ENCODE data around the gene MSRB1.

Gene MSRB1

GRCh38 chr16:1907226-1907860 is 35.7 kb downstream of the MSRB1 start:
- H3K36me3 ChIP-seq (ENCODE audit: insufficient read depth): no peaks in the 10 kb centered on the region
- H3K4me1 ChIP-seq (ENCODE audit: low read depth, poor library complexity, severe bottlenecking): peaks cover 5% of the 10 kb centered on the region
- no peaks in the 10 kb centered on the region for H3K79me2 ChIP-seq (ENCODE audit: insufficient read depth, low read depth)
- no peak overlapping the region for H3K4me2 ChIP-seq
- no peak overlapping the region for H3K27ac ChIP-seq
- H2AFZ ChIP-seq (ENCODE audit: low read depth): 0 out of 2 replicates have a peak overlapping the region, but pooled peaks have one; percentile 1
- TF ChIP-seq CTCF (conservative IDR thresholded peaks at IDR 0.05; ENCODE audit: low read depth, low read length): no peak
- H3K4me3 ChIP-seq (IDR thresholded peaks at IDR 0.05; ENCODE audit: insufficient read depth, low read depth, low read length): no peak overlapping the region
- H4K20me1 ChIP-seq (ENCODE audit: insufficient read depth): no peaks in the 10 kb centered on the region
- H3K9ac ChIP-seq: no peak overlapping the region
- peaks cover 76% of the 10 kb centered on the region for H3K27me3 ChIP-seq (ENCODE audit: insufficient read depth, low read depth)

- H3K4me1 ChIP-seq (ENCODE audit: low read depth, poor library complexity, severe bottlenecking): peaks cover 5% of the 10 kb centered on the region
- H3K27ac ChIP-seq: no peak overlapping the region
- H3K36me3 ChIP-seq (ENCODE audit: insufficient read depth): no peaks in the 10 kb centered on the region
- no peaks in the 10 kb centered on the region for H3K79me2 ChIP-seq (ENCODE audit: insufficient read depth, low read depth)
- H2AFZ ChIP-seq (ENCODE audit: low read depth): 0 out of 2 replicates have a peak overlapping the region, but pooled peaks have one; percentile 1
- H3K4me3 ChIP-seq (IDR thresholded peaks at IDR 0.05; ENCODE audit: insufficient read depth, low read depth, low read length): no peak overlapping the region
- peaks cover 73% of the 10 kb centered on the region for H3K27me3 ChIP-seq (ENCODE audit: insufficient read depth, low read depth)
- H3K4me2 ChIP-seq: no peak overlapping the region
- no peaks in the 10 kb centered on the region for H4K20me1 ChIP-seq (ENCODE audit: insufficient read depth)
- TF ChIP-seq CTCF (conservative IDR thresholded peaks at IDR 0.05; ENCODE audit: low read depth, low read length): no peak
- H3K9ac ChIP-seq: no peak overlapping the region
Observed at GRCh38 chr16:1906846-1907165, 36.2 kb downstream of the MSRB1 start.

GRCh38 chr16:1906055-1906845 is 36.7 kb downstream of the MSRB1 start:
- H3K27me3 ChIP-seq (ENCODE audit: insufficient read depth, low read depth): peaks cover 77% of the 10 kb centered on the region
- peaks cover 5% of the 10 kb centered on the region for H3K4me1 ChIP-seq (ENCODE audit: low read depth, poor library complexity, severe bottlenecking)
- no peak overlapping the region for H3K4me3 ChIP-seq (IDR thresholded peaks at IDR 0.05; ENCODE audit: insufficient read depth, low read depth, low read length)
- H3K36me3 ChIP-seq (ENCODE audit: insufficient read depth): no peaks in the 10 kb centered on the region
- no peak overlapping the region for H3K27ac ChIP-seq
- no peak for TF ChIP-seq CTCF (conservative IDR thresholded peaks at IDR 0.05; ENCODE audit: low read depth, low read length)
- H3K4me2 ChIP-seq: no peak overlapping the region
- no peak overlapping the region for H3K9ac ChIP-seq
- H3K79me2 ChIP-seq (ENCODE audit: insufficient read depth, low read depth): no peaks in the 10 kb centered on the region
- 0 out of 2 replicates have a peak overlapping the region, but pooled peaks have one; percentile 1 for H2AFZ ChIP-seq (ENCODE audit: low read depth)
- no peaks in the 10 kb centered on the region for H4K20me1 ChIP-seq (ENCODE audit: insufficient read depth)

GRCh38 chr16:1903845-1904840 is 38.9 kb downstream of the MSRB1 start:
- no peak overlapping the region for H2AFZ ChIP-seq (ENCODE audit: low read depth)
- H3K4me2 ChIP-seq: no peak overlapping the region
- TF ChIP-seq CTCF (conservative IDR thresholded peaks at IDR 0.05; ENCODE audit: low read depth, low read length): no peak
- H3K4me1 ChIP-seq (ENCODE audit: low read depth, poor library complexity, severe bottlenecking): peaks cover 5% of the 10 kb centered on the region
- no peaks in the 10 kb centered on the region for H4K20me1 ChIP-seq (ENCODE audit: insufficient read depth)
- H3K4me3 ChIP-seq (IDR thresholded peaks at IDR 0.05; ENCODE audit: insufficient read depth, low read depth, low read length): no peak overlapping the region
- no peaks in the 10 kb centered on the region for H3K36me3 ChIP-seq (ENCODE audit: insufficient read depth)
- no peak overlapping the region for H3K27ac ChIP-seq
- H3K79me2 ChIP-seq (ENCODE audit: insufficient read depth, low read depth): no peaks in the 10 kb centered on the region
- H3K9ac ChIP-seq: no peak overlapping the region
- H3K27me3 ChIP-seq (ENCODE audit: insufficient read depth, low read depth): peaks cover 82% of the 10 kb centered on the region
